PC-3 (cell line): ENCODE measurements around the gene CCDC90B.

Source experiments
- CTCF ChIP-seq: fragments of 300-600 bp; sonication (generic); conservative IDR thresholded peaks from 2 replicates; pipeline ENCODE4 v1.5.1; 2017; ENCODE audit warnings: antibody characterized with exemption, low read depth, mild to moderate bottlenecking, low read length
- EZH2 ChIP-seq: fragments of 300-600 bp; sonication (generic); IDR thresholded peaks from one replicate; pipeline ENCODE4 v1.6.1; 2017; ENCODE audit warnings: antibody characterized with exemption, mild to moderate bottlenecking, low read length; ENCODE audit not compliant: unreplicated experiment

- TF ChIP-seq EZH2 (no peak), CTCF (no peak)
Observed at GRCh38 chr11:83287631-83288030, 1.5 kb upstream of the CCDC90B start.
